HG03442 (cell line): ENCODE data around the gene PTPN4.
A peak's percentile ranks its signal among the peaks of the same experiment; 100 is the strongest.

ENCODE experiments used
- ATAC-seq: cut with Tn5 transposase; IDR thresholded peaks from one replicate; pipeline ENCODE4 v1.9.1; 2021; ENCODE audit warnings: mild to moderate bottlenecking, moderate library complexity; ENCODE audit not compliant: unreplicated experiment

PTPN4 gene

DNA sequence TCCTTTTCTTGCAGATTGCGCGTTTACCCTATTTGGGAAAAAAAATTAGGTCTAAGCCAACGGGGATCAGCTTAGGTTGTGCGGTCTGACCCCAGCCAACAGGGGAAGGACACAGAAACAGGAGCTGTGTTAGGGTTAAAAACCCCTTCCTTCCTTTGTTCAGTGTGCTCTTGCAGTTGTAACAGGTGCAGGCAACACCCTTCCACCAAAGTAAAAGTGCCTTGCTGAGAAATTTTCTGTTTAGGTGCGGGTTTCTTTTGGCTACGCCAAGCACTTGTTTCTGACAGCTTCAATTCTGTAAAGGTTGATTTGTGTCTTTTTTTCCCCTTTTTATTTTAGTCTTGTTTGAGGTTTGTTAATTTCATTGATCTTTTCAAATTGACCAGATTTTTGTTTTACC is 92.5 kb downstream of the PTPN4 start:
- ATAC-seq: no peak

DNA sequence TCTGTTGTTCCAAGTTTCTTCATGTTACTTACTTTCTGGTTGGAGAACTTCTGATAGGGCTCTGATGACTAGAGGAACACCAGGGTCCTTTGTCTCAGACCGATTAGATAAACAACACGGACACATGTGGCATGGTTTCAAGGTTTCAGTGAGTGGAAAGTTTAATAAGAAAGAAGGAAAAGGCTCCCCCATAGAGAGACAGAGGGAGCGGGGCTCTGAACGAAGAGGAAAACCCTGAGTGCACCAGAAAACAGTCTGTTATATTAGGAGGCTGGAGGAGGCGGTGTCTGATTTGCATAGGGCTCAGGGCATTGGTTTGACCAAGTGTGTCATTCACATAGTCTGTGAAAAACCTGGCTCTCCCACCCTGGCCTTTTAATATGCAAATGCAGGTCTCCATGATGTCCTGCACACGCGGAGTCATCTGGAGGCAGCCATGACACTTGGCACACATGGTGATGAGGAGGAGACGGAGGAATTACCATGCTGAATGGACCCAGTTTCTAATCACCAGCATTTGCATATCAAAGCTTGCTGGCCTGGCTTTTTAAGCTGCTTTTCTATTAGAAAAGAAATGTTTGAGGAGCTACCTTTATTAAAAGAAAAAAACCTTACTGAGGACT is 94.2 kb downstream of the PTPN4 start:
- ATAC-seq: no peak

DNA sequence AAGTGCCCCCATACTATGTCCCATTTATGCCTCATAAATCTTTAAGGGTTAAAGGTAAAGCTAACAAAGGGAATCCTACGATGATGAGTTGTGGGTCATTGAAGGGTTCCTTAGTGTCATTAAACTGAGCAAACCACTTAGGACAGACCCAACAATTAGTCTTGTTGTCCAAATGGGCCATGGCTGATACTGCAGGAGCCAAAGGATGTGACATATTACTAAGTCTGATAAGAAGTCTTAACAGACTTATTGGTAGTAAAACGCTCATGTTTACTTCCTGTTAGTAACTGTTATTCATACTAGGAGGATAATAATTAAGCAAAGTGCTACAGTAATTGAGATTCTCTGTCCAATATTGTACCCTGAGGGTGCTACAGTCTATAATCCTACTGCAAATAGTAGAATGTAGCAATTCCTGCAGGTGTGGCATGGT is 96.8 kb downstream of the PTPN4 start:
- no peak for ATAC-seq

DNA sequence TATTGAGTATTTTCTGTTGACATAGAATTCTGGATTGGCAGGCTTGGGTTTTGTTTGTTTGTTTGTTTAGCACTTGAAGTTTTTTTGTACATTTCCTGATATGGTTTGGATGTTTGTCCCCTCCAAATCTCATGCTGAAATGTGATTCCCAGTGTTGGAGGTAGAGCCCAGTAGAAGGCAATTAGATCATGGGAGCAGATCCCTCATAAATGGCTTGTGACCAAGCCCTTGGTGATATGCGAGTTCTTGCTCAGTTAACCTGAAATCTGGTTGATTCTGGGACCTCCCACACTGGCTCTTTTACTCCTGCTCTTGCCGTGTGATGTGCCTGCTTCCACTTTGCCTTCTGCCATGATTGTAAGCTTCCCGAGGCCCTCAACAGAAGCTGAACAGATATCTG is 98.0 kb downstream of the PTPN4 start:
- ATAC-seq: no peak

DNA sequence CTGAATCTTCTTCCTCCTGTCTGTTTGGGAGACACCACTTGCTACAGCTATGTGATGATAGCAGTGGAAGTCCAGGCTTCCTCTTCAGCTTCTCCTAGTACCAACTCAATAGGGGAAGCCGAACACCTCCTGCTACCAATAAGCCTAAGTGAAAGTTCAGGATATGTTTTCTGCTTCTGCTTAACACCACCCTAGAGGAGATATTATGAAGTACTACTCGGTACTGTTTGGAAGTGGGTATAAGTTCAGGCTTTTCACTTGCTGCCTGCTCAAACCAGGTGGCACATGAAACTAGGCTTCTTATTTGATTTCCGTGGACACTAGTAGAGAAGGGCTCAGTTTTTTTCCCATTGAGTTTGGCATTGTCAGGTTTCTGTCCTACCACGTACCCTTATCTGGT is 99.8 kb downstream of the PTPN4 start:
- no peak for ATAC-seq

- no peak for ATAC-seq
These were observed 101.2 kb downstream of the PTPN4 start for GRCh38 chr2:119860924-119861323.

GRCh38 chr2:119862127-119862889 is 102.6 kb downstream of the PTPN4 start:
- ATAC-seq: peak; percentile 87

DNA sequence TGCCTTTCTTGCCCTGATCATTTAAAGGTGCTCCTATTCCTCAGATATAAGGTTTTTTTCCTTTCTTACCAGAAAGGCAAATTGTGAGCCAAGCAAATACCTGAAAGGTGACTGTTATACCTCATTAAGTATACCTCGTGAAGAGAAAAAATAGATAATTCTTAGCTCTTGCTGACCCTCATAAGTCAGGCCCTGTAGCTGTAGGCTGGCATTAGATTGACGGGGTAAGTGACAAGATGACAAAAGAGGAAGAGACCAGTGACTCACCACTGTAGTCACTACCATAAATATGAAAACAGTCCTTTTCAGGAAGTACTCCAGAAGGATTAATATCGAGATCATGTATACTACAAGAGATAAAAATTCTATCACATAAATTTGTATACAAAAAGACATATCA is 104.6 kb downstream of the PTPN4 start:
- no peak for ATAC-seq

GRCh38 chr2:119871725-119872124 is 112.0 kb downstream of the PTPN4 start:
- no peak for ATAC-seq

DNA sequence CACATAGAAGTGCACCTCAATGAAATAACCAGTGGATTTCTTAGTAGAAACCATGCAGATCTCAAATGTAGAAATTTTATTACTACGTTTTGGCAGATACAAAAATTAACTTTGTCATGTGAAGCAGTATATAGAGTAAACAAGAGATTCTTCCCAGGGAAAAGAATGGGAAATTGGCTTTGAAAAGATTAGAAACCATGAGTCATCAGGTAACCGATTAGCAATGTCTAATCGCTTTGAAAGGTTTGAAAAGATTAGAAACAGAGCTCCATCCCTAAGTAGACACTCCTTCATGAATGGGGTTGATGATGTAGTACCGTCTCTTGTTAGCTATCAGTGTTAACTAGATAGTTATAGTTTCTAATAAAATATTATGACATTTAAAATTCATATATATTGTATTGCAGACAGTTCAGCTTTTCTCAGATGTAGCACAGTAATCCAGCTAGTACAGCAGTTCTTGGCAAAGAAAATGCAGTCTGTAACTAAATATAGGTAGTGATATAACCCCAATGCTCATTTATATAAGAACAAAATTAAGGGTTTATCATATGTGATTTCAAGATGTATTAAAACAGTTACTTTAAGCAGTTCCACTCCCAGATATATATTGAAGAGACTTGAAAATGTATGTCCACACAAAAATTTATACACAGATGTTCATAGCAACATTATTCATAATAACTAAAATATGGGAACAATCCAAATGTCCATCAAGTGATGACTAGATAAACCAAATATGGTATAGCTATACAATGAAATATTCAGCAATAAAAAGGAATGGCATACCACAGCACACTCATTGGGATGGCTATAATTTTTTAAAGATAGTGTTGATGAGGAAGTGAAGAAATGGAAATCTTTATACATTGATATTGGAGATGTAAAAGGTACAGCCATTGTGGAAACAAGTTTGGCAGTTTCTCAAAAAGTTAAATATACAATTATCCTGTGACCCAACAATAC is 113.9 kb downstream of the PTPN4 start:
- ATAC-seq: no peak

DNA sequence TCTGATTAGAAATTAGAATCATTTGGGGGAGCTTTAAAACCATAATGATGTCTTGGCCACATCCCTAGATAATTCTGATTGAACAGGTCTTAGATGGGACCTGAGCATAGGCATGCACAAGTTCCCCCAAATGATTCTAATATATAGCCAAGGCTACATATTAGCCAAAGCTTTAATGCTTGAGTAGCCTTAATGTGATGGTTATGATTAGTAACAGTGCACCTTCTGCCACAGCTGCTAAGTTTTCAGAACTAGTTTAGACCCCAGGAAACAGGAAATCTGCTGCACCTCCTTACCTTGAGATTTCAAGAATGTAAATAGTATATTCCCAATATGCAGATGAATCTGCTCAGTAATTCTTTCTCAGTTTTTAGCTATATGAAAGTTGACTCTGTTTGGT is 119.8 kb downstream of the PTPN4 start:
- ATAC-seq: no peak

GRCh38 chr2:119888680-119889079 is 129.0 kb downstream of the PTPN4 start:
- no peak for ATAC-seq

DNA sequence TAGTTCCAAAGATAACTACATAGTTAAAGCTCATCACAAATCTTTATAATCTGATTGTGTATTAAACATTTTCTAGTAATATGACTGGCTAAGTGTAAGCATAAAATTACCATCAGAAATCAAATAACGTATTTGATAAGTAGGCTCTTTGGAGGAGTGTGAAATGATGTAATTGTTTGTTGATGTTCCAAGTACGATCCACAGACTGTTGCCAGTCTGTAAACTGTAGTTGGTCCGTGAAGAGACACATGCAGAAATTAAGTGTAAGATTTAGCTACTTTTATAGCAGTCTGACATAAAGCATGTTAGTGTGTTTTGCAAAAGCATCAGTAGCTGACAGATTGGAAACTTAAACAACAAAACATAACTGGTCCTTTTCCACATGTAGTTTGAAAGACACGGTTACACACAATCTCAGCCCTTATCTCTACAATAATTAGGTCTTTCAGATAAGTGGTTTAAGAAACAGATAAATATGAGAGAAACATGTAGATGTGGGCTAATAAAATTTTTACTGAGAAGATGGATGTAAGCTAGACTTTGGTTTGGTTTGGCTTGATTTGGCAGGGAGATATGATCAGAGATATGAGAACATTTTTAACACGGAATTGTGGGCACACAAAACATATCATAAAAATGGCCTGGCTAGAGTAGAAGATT is 138.1 kb downstream of the PTPN4 start:
- no peak for ATAC-seq

DNA sequence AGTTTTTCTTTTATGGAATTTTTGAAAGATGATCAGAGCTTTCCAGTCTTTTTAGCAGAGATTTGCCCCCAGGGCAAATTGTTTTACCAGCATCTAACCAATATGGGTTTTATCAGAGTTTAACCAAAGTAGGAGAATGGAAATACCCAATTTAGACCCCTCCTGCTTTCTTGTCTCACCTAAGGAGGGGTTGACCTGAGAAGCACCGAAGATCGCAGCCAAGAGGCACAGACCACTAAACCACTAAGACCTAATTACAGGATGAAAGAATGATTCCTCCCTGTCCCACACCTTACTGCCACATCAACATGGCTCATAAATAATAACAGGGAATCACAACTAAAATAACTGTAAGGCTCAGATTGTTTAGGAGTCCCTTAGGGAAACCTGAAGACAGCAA is 141.3 kb downstream of the PTPN4 start:
- ATAC-seq: no peak

DNA sequence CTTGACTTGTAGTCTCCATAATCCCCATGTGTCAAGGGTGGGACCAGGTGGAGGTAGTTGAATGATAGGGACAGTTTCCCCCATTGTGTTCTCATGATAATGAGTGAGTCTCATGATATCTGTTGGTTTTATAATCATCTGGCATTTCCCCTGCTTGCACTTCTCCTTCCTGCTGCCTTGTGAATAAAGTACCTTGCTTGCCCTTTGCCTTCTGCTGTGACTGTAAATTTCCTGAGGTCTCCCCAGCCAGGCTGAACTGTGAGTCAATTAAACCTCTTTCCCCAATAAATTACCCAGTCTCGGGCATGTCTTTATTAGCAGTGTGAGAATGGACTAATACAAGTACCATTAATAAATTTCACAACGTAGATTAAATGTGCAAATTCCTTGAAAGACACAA is 150.8 kb downstream of the PTPN4 start:
- no peak for ATAC-seq

DNA sequence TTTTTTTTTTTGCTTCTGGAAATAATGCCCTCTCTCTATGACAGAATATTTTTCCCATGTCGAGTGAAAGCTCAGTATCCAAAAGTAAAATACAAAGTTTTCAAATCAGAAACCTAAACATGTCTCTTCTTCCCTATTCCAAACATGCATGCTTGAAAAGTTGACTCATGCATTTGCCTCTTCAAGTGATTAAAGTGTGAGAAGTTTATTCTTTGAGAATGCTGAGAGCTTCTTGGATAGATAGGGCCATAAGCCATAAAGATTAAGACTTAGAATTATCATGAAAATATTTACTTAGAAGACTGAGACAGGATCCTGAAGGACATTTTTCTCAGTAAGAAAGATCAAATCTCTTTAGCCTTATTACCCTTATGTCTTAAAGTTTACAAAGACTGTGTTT is 154.5 kb downstream of the PTPN4 start:
- no peak for ATAC-seq

DNA sequence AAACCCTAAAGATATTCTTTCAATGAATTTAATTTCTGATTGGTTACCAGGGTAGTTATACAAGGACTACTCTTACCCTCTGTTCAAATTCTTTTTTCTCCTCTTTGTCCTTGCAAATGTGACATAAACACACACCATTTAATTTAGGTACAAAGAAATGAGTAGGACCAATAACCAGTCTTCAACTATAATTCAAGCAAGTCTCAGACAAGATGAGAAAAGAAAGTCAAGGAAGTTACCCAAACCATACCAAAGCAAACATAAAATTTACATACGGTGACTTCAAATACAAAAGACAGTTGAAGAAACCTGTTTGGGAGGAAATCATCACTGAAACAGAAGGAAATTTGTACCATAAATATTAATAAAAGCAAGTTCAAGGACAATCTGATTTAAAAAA is 162.1 kb downstream of the PTPN4 start:
- ATAC-seq: no peak

DNA sequence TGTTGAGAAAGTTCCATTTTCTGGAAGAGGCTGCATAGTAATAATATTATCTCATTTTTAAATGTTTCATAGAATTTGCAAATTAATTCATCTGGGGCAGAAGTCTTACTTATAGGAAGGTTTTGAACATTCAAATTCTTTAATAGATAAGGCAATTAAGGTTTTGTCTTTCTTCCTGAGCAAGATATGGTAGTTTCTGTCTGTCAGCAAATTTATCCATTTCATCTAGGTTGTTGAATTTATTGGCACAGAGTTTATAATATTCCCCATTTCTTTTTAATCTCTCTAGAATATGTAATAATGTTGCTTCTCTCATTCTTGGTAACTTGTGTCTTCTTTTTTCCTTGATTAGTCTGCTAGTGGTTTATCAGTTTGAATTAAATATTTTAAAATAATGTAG is 163.0 kb downstream of the PTPN4 start:
- ATAC-seq: no peak

DNA sequence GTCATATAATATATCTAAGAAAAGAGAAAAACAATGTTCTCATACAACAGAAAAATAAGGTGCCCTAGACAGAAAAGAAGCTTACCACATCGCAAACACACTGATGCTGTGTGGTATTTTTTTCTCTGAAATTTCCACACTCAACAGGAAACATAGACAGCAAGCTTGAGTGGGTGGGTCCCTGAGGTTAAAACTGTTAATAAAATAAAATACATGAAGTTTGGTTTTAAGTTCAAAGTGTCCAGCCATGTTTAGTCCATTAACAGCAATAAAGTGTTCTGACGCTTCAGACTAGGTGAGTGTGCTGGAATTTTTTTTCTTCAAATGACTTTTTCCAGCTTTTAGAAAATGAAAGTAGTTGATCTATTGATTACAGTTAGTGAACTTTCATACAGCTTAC is 169.8 kb downstream of the PTPN4 start:
- no peak for ATAC-seq

DNA sequence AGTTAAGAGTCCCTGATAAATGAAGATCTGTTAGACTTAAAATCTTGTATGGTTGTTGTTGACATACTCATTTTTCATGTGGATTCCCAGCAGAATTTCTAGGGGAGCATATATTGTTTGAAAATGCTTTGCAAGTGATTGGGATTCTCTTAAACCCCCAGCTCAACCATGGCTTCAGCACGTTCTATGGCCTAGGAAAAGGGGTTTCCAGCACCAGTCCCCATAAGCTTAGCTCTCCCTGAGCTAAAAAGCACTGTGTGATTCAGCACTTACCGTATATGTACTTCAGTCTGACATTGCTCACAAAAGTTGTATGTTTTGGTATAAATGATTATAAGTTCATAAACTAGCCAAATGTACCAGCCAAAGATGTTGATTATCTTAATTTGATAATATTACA is 173.1 kb downstream of the PTPN4 start:
- no peak for ATAC-seq

DNA sequence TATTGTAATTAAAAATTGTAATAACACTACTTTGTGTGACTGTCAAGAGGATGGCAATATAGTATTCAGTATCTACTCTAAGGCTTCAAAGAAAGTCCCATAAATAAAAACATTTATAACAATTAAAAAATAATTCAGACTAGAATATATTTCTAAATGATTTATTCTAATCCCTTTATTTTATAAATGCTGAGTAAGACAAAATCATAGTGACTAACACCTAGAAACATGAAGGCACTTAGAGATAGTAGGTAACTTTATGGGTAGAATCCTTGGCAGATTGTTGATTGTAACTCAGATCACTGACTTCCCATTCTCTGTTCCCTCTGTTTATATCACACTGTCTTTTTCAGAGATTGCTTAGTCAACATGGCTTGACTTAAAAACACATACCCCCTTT is 174.6 kb downstream of the PTPN4 start:
- ATAC-seq: no peak
